Measurements from ENCODE around the gene RNF111. TPM values are rescaled to one million over a fixed set of nuclear protein-coding genes. Genes with fewer than 3 reads are reported as not detected.

RNF111 gene
- total RNA-seq, 4 donors from 2014 or later = 16.1 to 93.1 (median 25.3) TPM

DNA sequence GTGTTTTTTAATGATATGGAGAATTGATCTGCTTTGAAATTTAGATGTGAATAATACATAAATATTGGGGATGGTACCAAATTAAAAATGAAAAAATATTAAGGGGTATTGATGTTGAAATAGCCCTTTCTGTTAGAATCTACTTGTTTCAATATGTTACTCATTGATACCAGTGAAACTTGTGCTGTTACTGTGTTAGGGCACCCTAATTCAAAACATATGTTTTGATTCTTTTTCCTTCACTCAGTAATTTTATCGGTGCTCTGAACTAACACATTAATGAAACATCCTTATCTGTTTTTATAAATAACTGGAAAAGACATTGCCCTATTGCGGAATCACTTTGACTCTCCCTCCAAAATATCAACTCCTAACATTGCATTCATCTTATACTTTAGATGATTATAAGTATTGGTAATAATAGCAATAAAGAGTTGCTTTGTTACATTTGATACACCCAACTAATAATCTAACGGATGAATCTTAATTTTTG is 65.5 kb downstream of the RNF111 start:
- Histone ChIP-seq H3K27me3 (no peaks in the 10 kb centered on the region), H3K36me3 (peaks cover 0 to 39% (median 5%) of the 10 kb centered on the region in 4 donors), H3K9me3 (no peaks in the 10 kb centered on the region), H3K4me3 (no peak overlapping the region), H3K4me1 (no peaks in the 10 kb centered on the region), H3K27ac (no peak overlapping the region)
- in situ Hi-C loops (cut with MboI; ENCODE audit: low pct_ligation_motif_present in 1 of 4, low pct_unique_long_range_greater_than_20kb in 1 of 4, low sequenced_read_pairs in 3 of 4) = no loop called here
- intact Hi-C loops (cut with DNase I; ENCODE audit: low total_unique reads) = no loop called here
- TF ChIP-seq, protein P1, sequence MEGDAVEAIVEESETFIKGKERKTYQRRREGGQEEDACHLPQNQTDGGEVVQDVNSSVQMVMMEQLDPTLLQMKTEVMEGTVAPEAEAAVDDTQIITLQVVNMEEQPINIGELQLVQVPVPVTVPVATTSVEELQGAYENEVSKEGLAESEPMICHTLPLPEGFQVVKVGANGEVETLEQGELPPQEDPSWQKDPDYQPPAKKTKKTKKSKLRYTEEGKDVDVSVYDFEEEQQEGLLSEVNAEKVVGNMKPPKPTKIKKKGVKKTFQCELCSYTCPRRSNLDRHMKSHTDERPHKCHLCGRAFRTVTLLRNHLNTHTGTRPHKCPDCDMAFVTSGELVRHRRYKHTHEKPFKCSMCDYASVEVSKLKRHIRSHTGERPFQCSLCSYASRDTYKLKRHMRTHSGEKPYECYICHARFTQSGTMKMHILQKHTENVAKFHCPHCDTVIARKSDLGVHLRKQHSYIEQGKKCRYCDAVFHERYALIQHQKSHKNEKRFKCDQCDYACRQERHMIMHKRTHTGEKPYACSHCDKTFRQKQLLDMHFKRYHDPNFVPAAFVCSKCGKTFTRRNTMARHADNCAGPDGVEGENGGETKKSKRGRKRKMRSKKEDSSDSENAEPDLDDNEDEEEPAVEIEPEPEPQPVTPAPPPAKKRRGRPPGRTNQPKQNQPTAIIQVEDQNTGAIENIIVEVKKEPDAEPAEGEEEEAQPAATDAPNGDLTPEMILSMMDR (IDR thresholded peaks at IDR 0.05) = no peak
- TF ChIP-seq POLR2A (IDR thresholded peaks at IDR 0.05) (no peak), EP300 (IDR thresholded peaks at IDR 0.05; ENCODE audit: low read depth) (no peak), POLR2AphosphoS5 (IDR thresholded peaks at IDR 0.05) (no peak)
- no peak for DNase-seq
- 75 to 89% methylated on average over 3 of the region's 3 CpGs for WGBS, 2 donors (ENCODE audit: low coverage in 1 of 2)

GRCh38 chr15:59053482-59053881 is 66.0 kb downstream of the RNF111 start:
- WGBS, 2 donors (ENCODE audit: low coverage in 1 of 2) = 69 to 74% methylated on average over 2 of the region's 2 CpGs
- Histone ChIP-seq H3K9me3 (no peaks in the 10 kb centered on the region), H3K4me3 (no peak overlapping the region), H3K27ac (no peak overlapping the region), H3K4me1 (no peaks in the 10 kb centered on the region), H3K36me3 (peaks cover 0 to 44% (median 8%) of the 10 kb centered on the region in 4 donors), H3K27me3 (no peaks in the 10 kb centered on the region)
- no peak for TF ChIP-seq EP300 (IDR thresholded peaks at IDR 0.05; ENCODE audit: low read depth)
- TF ChIP-seq, protein P1 (IDR thresholded peaks at IDR 0.05) = no peak
- no peak for TF ChIP-seq POLR2A (IDR thresholded peaks at IDR 0.05)
- TF ChIP-seq POLR2AphosphoS5 (IDR thresholded peaks at IDR 0.05) = no peak
- in situ Hi-C loops (cut with MboI; ENCODE audit: low pct_ligation_motif_present in 1 of 4, low pct_unique_long_range_greater_than_20kb in 1 of 4, low sequenced_read_pairs in 3 of 4) = no loop called here
- intact Hi-C loops (cut with DNase I; ENCODE audit: low total_unique reads) = no loop called here
- DNase-seq = no peak

- Histone ChIP-seq H3K27ac (no peak overlapping the region), H3K9me3 (no peaks in the 10 kb centered on the region), H3K4me3 (no peak overlapping the region), H3K27me3 (no peaks in the 10 kb centered on the region), H3K36me3 (peaks cover 0 to 80% (median 27%) of the 10 kb centered on the region in 4 donors), H3K4me1 (no peaks in the 10 kb centered on the region)
- intact Hi-C loops (cut with DNase I; ENCODE audit: low total_unique reads) (no loop called here), in situ Hi-C loops (cut with MboI; ENCODE audit: low pct_ligation_motif_present in 1 of 4, low pct_unique_long_range_greater_than_20kb in 1 of 4, low sequenced_read_pairs in 3 of 4) (no loop called here)
- no peak for DNase-seq
- 82 to 100% methylated on average over 2 of the region's 2 CpGs for WGBS, 2 donors (ENCODE audit: low coverage in 1 of 2)
- TF ChIP-seq POLR2A (IDR thresholded peaks at IDR 0.05) = no peak
- no peak for TF ChIP-seq EP300 (IDR thresholded peaks at IDR 0.05; ENCODE audit: low read depth)
- TF ChIP-seq POLR2AphosphoS5 (IDR thresholded peaks at IDR 0.05) = no peak
- TF ChIP-seq, protein P1 (IDR thresholded peaks at IDR 0.05) = no peak
Observed at GRCh38 chr15:59059076-59059597, 71.7 kb downstream of the RNF111 start.

DNA sequence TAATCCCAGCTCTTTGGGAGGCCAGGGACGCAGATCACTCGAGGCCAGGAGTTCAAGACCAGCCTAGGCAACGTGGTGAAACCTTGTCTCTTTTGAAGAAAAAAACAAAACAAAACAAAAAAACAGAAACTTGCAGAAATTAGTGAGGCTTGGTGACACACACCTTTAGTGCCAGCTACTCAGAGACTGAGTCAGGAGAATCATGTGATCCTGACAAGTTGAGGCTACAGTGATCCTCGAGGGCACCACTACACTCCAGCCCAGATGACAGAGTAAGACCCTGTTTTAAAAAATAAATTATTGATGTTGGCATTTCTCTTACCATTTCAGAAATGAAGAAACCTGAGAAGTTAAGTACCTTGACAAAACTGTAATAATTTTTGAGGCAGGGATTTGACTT is 72.9 kb downstream of the RNF111 start:
- 85 to 97% methylated on average over 4 of the region's 4 CpGs for WGBS, 2 donors (ENCODE audit: low coverage in 1 of 2)
- intact Hi-C loops (cut with DNase I; ENCODE audit: low total_unique reads) (no loop called here), in situ Hi-C loops (cut with MboI; ENCODE audit: low pct_ligation_motif_present in 1 of 4, low pct_unique_long_range_greater_than_20kb in 1 of 4, low sequenced_read_pairs in 3 of 4) (no loop called here)
- no peak overlapping the region for H3K27ac ChIP-seq
- H3K27me3 ChIP-seq = no peaks in the 10 kb centered on the region
- peaks cover 0 to 86% (median 30%) of the 10 kb centered on the region in 4 donors for H3K36me3 ChIP-seq
- H3K4me3 ChIP-seq = no peak overlapping the region
- H3K4me1 ChIP-seq = no peaks in the 10 kb centered on the region
- TF ChIP-seq POLR2A (IDR thresholded peaks at IDR 0.05) (no peak), POLR2AphosphoS5 (IDR thresholded peaks at IDR 0.05) (no peak), EP300 (IDR thresholded peaks at IDR 0.05; ENCODE audit: low read depth) (no peak)
- TF ChIP-seq, protein P1 (IDR thresholded peaks at IDR 0.05) = no peak
- DNase-seq = no peak
- no peaks in the 10 kb centered on the region for H3K9me3 ChIP-seq
